ENCODE measurements around the gene DCAKD.
A peak's percentile ranks its signal among the peaks of the same experiment; 100 is the strongest.

Gene DCAKD

GRCh38 chr17:45034599-45034998, 16.8 kb downstream of the DCAKD start:
- DNase-seq (ENCODE audit: extremely low spot score, insufficient read length, low read depth), result no peak

GRCh38 chr17:45032174-45032541, 19.3 kb downstream of the DCAKD start:
- FAIRE-seq, result no peak

More at GRCh38 chr17:45034599-45034998, 16.8 kb downstream of the DCAKD start:
- FAIRE-seq, result no peak

GRCh38 chr17:45031231-45032173, 19.9 kb downstream of the DCAKD start:
- DNase-seq (ENCODE audit: extremely low spot score, insufficient read length, low read depth), result no peak
- no peak for FAIRE-seq

More at GRCh38 chr17:45032174-45032541, 19.3 kb downstream of the DCAKD start:
- DNase-seq (ENCODE audit: extremely low spot score, insufficient read length, low read depth), result no peak

GRCh38 chr17:45030733-45031132, 20.7 kb downstream of the DCAKD start:
- FAIRE-seq, result no peak
- no peak for DNase-seq (ENCODE audit: extremely low spot score, insufficient read length, low read depth)

- DNase-seq (ENCODE audit: extremely low spot score, insufficient read length, low read depth) (no peak), FAIRE-seq (peak; percentile 85)
These were observed 21.5 kb downstream of the DCAKD start for GRCh38 chr17:45029758-45030423.

- FAIRE-seq, result no peak
- no peak for DNase-seq (ENCODE audit: extremely low spot score, insufficient read length, low read depth)
These were observed 22.3 kb downstream of the DCAKD start for GRCh38 chr17:45029096-45029495.

- FAIRE-seq (no peak), DNase-seq (ENCODE audit: extremely low spot score, insufficient read length, low read depth) (no peak)
These were observed 28.6 kb downstream of the DCAKD start for GRCh38 chr17:45022655-45023339.

- DNase-seq (ENCODE audit: extremely low spot score, insufficient read length, low read depth) (no peak), FAIRE-seq (no peak)
These were observed 29.2 kb downstream of the DCAKD start for GRCh38 chr17:45022288-45022648.

- DNase-seq (ENCODE audit: extremely low spot score, insufficient read length, low read depth), result peak; percentile 83
- peak; percentile 73 for FAIRE-seq
These were observed 29.7 kb downstream of the DCAKD start for GRCh38 chr17:45021607-45022287.

GRCh38 chr17:45020354-45021138, 30.9 kb downstream of the DCAKD start:
- no peak for DNase-seq (ENCODE audit: extremely low spot score, insufficient read length, low read depth)
- FAIRE-seq, result no peak

- DNase-seq (ENCODE audit: extremely low spot score, insufficient read length, low read depth) (no peak), FAIRE-seq (no peak)
These were observed 32.4 kb downstream of the DCAKD start for GRCh38 chr17:45018848-45019711.

GRCh38 chr17:45018514-45018847, 33.0 kb downstream of the DCAKD start:
- DNase-seq (ENCODE audit: extremely low spot score, insufficient read length, low read depth) (no peak), FAIRE-seq (peak; percentile 18)

GRCh38 chr17:45016823-45017222, 34.6 kb downstream of the DCAKD start:
- DNase-seq (ENCODE audit: extremely low spot score, insufficient read length, low read depth), result no peak
- FAIRE-seq, result no peak

GRCh38 chr17:45016237-45016636, 35.2 kb downstream of the DCAKD start:
- DNase-seq (ENCODE audit: extremely low spot score, insufficient read length, low read depth), result no peak
- FAIRE-seq, result no peak

GRCh38 chr17:45013021-45013997, 38.1 kb downstream of the DCAKD start:
- FAIRE-seq, result no peak
- DNase-seq (ENCODE audit: extremely low spot score, insufficient read length, low read depth), result no peak

- no peak for DNase-seq (ENCODE audit: extremely low spot score, insufficient read length, low read depth)
- FAIRE-seq, result no peak
These were observed 39.7 kb downstream of the DCAKD start for GRCh38 chr17:45011767-45012166.

GRCh38 chr17:45009676-45010467, 41.6 kb downstream of the DCAKD start:
- FAIRE-seq, result no peak
- DNase-seq (ENCODE audit: extremely low spot score, insufficient read length, low read depth), result no peak

All from GM18507 (cell line).